ENCODE measurements around the gene P4HB.
A peak's percentile ranks its signal among the peaks of the same experiment; 100 is the strongest.

Gene P4HB

DNA sequence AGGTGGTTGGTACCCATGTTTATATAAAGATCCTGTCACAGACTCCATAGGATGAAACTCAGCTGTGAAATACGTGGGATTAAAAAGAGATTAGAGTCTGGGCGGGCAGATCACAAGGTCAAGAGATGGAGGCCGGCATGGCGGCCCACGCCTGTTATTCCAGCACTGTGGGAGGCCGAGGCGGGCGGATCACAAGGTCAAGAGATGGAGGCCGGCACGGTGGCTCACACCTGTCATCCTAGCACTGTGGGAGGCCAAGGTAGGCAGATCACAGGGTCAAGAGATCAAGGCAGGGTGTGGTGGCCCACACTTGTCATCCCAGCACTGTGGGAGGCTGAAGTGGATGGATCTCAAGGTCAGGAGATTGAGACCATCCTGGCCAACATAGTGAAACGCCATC, 35.1 kb upstream of the P4HB start:
- no peak for DNase-seq

DNA sequence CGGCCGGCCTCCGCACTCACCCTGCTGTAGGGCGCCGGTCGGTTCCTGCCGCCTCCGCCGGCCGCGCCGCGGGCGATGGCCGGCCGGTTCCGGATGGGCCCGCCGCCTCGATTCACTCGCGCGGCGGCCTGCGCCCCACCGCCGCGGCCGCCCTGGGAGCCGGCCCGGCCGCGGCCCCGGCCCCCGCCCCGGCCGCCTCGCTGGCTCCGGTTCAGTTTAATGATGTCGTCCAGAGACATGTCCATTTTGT, 30.9 kb upstream of the P4HB start:
- DNase-seq, result no peak

DNA sequence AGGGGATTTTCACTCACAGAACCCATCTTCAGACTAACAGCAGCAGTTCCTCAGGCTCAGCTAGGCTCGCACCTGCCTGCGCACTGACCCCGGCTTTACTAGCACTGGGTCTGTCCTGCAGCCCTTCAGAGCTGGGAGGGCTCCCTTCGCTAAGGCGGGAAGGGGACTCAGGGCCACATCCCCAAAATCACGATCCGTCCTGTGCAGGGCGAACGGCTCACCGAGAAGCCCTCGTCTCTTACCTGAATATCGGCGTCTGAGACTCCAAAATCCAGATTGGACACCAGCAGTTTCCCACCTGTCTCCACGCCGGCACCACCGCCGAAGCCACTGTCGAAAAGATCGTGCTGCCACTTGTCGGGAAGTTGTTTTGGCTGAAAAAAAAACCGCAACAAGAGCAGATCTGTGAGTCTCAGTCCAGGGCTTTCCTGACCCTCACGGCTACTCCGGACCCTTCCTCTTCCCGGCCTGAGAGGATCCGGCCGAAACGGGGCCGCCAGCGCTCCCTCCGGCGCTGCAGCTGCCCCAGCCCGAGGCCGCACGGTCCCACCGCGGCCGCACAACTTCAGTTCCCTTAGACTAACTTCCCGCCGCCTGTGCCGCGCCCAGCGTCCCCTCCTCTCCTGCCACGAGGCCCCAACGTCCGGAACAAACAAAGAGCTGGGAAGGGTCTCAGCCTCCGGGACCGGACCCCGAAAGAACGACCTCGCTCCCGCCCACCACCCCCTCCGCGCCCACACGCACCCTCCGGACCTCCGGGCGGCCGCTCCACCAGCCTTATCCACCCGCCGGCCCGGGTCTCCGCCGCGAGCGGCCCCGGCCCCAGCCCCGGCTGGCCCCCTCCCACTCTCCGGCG, 30.3 kb upstream of the P4HB start:
- no peak for DNase-seq

DNA sequence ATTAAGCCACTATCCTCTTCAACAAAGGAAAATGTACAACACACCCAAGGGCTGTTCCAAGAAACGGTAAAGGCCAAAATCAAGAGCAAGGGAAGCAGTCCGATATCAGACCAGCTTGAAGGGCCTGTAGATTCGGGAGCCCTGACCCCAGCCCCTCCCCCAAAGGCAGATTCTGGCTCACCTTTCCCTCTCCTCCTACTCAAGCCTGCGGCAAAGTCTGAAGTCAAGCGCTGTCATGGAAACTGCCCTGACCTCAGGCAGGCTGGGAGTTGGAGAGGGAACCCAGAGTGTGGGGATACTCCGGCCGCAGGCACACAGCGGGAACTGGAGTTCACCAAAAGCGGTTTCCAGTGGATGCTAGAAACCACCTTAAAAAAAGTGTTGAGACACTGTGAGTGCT, 29.3 kb upstream of the P4HB start:
- DNase-seq, result no peak

DNA sequence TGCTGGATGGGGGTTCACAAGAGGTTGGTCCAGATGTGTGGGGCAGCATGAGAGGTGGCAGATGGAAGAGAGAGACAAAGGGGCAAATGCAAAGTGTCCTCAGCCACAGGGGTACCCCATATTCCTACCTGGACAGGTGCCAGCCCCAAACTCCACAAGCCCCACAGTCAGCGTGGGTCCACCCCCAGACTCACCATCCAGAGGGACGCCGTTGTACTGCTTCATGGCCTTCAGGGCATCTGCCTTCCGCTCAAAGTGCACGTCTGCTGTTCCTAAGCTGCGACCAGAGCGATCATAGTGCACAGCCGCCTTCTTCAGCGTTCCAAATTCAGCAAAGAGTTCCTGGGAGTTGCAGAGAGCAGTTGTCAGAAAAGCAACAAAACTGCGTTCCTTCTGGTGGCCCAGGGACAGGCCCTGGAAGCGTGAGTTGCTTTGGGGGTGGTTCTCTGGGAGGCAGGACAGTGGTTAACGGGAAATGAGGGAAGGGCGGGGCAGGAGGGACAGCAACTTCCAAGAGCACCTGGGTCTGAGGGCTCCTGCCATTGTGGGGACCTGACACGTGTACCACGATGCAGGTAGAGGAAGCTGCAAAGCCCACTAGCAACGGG, 28.8 kb upstream of the P4HB start:
- DNase-seq, result no peak

DNA sequence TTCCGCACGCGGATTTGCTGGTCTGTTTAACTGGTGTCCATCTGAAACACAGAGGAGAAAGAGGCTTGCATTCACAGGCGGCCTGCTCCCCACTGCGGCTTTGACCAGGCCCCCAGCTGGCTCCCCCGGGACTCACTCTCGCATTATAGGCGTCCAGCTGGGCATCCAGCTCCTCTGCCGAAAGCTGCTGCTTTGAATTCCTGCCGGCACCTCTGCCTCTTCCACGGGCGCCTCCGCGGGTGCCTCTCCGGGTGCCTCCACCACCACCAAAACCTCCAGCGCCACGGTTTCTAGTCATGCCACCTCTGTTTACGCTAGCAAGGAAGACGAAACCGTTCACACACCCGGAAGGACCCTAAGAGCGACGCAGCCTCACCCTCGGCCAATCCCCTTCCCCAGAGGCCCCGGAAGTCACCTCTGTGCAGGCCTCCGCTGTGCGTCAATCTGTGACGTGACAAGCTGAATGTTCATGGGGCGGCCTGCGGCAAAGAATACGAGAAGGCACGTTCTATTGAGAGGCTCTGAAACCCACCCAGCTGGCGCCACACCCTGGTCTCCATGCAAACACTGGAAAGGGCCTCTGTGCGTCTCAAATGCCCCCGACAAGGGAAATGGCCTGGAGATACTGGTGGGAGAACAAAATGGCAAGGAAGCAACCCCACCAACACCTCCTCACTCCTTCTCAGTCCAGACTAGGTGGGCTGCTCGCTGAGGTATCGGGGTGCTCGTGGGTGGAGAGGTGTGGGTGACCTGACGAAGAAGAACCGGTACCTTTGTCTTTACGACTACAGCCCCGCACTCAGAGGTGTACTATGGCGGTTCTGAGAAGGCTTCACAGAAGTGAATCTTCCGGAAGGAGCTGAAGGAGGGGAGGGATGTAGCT, 28.0 kb upstream of the P4HB start:
- DNase-seq, result no peak

DNA sequence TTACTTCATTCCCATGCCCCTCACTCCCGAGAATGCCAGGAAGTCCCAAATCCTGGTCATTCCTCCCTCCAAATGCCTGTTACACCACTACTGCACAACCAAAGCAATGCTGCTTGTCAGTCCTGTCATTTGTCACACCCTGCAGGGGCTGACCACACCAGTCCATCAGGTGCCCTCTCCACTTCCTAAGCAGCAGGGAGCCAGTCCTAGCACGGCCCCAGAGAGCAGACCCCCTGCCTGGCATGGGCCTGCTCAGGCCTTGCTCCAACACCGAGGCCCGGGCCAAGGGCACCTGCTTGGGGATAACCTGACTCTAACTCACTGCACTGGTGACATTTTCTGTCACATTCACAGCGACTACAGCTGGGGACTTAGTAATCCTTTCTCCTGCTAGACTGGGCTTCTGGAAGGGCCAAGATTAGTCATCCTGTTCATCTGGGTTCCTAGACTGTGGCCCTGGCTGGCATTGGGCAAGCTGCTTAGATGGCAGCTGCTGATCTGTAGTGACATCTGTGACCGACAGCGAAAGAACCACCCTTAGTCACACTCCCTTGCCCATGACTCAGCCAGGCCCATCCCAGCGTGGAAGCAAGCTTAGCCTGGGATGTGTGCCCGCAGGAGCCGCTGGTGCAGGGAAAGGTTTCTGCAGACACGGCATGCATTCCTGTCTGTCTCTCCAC, 25.7 kb upstream of the P4HB start:
- no peak for DNase-seq

DNA sequence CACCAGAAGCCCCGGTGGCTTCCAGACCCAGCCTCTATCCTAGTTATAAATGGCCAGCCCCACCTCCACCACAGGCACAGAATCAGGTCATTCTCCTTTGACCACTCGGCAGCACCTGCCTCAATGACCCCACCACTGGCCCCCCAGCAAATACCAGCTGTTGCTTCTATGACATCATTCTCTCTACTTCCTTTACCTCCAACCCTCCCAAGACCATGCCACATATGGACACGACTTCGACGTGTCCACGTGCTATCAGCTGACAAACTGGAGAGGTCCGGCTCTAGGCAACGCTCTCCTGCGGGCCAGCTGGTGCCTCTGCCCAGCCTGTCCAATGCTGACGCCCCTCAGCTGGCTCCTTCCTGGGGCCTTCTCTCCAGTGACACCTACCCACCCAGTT, 25.1 kb upstream of the P4HB start:
- no peak for DNase-seq

DNA sequence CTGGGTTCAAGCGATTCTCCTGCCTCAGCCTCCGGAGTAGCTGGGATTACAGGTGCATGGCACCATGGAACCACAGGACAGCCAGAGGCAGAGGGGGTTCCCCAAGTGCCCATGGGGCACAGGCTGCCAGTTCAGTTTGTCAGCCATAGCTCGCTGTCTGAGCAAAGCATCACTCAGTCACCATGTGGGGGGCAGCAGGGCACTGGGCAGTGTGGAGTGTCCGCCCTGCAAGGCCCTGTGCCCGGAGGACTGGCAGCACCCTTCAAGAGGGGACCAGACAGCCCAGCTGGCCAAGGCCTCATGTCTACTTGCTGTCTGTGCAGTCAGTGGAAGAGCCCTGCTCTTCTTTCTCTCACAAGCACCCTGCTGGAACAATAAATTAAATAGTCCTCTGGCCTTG, 24.6 kb upstream of the P4HB start:
- no peak for DNase-seq

DNA sequence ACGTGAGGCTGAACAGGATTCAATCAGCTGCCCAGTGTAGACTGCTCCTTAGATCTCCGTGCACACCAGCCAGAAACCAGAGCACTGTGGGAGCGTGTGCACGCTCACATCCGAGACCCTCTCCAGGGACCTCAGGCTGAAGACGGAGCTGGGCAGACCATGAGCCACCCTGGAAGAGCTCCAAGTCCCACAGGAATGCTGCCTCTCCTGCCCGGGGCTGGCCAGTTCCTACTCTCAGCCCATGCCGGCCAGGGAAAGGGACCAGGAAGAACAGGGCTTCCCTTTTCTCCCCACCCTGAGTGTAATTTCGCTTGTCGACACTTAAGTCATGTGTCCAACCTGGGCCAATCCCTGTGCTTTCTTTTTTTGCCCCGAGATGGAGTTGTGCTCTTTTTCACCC, 24.2 kb upstream of the P4HB start:
- no peak for DNase-seq

DNA sequence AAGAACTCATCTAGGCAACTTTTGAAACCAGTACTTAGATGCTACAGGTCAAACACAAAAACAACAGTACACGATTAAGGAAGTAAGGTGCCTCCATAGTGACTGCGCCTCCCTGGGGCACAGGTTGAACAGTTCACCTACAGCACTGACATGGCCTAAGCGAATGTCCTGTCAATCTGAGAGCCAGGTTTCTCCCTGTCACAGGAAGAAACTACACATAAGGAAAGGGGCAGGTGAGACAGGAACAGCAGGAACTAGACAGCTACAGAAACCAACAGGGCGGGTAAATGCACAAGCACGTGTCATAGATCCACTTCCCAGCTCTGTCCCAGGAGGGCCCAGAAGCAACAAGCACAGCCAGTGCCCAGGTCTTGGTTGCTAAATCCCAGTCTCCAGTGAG, 18.8 kb upstream of the P4HB start:
- DNase-seq, result no peak

DNA sequence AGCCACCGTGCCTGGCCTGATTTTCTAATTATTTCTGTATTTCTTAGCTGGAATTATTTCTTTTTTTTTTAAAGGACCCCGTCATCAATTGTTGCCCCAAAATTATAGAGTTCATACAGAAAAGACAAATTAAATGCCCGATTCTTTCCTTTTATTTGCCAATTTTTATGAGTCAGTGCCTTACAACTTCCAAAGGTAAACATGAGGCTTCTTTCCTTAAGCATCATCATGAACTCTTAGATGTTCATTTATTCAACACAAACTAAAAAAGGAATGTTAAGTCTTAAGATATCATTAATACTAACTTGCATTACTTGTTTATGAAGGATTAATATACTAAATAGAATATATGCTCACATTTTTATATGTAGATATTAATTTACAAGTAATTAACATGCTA, 18.0 kb upstream of the P4HB start:
- no peak for DNase-seq

DNA sequence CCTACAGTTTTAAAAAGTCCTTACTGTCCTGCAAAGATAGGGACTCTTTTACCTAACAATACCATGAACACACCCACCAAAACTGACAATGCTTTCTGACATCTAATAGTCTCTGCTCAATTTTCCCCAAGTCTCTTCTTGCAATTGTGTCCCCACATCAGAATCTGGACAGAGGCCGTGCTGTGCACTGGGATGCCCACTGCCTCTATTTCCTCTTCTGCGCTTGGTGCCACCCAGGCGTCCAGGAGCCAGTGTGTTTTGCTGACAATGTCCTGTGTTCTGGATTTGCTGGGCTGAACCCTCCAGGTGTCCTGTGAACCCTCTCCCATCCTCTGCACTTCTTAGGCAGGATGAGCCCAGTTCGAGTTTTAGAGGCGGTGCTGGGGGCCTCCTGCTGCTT, 17.2 kb upstream of the P4HB start:
- no peak for DNase-seq

DNA sequence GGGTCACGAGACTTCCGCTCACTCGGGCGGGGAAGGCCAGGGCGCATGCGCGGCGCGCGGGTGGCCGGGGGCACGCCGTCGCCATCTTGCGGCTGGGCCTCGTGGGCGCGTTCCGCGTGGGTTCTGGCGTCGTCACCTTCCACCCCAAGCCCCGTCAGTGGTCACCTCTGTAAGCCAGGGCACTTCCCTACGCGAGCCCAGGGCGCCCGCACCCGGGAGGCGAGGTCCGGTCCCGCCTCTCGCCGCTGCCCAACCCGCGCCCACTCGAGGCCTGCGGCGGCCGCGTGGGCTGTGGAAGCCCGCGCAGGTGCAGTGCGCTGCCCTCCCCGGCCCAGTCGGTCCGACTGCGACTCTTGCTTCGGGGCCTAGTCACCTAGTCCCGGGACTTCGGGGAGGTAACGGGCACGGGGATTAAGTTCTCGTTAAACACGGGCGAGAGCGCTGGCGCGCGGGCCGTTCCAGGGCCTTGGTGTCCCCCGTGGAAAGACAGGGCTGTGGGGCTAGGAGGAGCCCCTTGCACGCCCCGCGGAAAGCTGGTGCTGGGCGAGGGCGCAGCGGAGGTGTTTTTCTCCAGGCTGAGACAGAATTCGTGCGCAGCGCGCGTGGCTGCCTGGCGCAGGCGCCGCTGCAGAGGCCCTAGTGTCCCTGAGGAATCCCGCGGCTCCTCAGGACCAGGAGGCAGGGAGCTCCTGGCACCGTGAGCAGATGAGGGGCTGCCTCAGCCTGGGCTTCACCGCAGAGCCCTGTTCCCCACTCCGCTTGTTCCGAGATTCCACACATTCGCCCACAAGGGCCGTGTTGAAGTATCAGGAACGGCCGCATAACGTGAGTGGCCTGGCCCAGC, 11.3 kb upstream of the P4HB start:
- DNase-seq, result peak; percentile 81

DNA sequence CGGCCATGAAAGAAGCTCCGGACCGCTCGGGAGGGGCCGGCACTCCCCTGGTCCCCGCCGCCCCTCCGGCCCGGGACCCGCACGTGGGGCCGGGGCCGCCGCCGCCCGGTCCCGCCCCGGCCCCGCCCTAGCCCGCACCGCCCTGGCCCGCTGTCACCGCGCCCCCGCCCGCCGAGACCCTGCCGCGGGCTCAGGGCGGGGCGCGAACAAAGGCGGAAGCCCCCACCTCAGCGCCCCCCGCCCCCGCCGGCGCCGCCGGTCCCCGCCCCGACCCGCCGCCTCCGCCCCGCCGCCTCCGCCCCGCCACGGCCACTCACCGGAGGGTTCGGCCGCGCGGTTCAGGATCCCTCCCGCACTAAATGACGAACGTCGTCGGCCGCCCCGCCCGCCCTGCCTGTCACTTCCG, 10.6 kb upstream of the P4HB start, which contains the start of gene ARHGDIA:
Gene ARHGDIA (minus strand): TSS at position 357 of the 406 bp plus-strand sequence. CDS start 1,407 bp downstream, outside the sequence.
- no peak for DNase-seq

DNA sequence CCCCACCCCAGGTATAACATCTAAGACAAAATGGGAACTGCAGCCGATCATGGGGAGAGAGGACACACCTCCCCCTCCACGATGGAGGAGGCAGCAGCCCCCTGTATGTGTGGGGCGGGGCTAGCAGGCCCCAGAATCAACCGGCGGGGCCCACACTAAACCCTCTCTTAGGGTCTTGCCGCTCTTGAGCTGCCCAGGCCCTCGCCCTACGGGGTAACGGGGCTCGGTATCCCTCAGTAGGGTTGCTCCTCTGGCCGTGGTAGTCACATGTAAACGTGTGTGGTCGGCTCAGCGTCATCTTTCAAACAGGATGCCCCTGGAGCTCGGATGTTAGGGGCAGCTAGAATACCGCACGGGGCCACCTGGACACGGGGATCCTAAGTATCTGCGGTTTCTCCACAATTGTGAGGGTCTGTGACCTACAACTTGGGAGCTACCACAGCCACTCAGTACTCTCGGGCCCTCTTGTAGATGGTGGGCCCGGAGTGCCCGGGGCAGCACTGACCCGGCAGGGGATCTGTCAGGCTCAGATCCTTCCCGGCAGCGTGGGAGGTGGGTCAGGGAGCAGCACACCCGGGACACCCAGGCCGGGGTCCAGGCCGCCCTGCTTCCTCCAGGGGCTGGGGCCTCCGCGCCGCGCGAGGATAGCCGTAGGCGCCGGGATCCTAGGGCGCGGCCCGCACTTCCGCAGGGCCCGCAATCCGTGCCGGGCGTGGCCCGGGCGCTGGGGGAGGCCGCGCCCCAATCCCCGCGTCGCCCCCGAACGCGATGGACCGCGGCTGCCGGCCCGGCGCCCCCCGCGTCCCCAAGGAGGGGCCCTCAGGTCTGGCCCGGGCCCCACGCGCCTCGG, 10.0 kb upstream of the P4HB start:
- peak; percentile 28 for DNase-seq

DNA sequence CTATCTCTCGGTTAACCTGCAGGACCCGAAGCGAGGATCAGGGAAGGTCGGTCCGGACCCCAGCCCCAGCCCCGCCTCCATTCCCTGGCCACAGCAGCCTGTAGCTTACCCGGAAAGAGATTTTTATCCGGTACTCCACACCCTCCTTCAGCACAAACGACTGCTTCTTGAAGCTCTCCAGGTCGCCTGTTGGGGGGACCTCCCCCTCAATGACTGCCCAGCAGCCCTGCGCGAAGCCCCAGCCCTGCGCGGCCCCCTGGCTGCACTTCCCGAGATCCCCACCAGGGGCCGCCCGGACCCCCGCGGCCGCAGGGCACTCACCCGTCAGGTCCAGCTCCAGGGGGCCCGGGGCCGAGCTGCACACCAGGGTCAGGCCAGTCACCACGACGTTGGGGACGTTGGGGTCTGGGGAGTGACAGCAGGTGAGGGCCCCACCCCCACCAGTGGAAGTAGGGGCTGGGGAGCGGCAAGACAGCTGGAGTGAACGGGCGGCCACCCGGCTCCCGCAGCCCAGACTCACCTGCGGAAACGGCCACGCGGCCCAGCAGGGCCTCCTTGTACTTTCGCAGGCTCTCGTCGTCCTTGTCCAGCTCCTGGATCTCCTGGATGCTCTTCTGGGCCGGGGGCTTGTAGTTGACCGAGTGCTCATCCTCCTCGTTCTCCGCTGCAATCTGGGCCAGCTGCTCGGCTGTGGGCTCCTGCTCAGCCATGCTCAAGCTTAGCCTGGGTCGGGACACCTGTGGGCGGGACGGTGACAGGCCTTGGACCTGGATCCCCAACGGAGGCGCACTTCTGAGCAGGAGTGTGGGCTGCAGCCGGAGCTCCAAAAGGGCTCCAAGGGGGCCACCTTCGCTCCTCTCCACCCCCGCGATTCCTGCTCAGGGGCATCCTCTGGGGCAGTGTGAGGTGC, 9.1 kb upstream of the P4HB start:
- DNase-seq, result no peak

DNA sequence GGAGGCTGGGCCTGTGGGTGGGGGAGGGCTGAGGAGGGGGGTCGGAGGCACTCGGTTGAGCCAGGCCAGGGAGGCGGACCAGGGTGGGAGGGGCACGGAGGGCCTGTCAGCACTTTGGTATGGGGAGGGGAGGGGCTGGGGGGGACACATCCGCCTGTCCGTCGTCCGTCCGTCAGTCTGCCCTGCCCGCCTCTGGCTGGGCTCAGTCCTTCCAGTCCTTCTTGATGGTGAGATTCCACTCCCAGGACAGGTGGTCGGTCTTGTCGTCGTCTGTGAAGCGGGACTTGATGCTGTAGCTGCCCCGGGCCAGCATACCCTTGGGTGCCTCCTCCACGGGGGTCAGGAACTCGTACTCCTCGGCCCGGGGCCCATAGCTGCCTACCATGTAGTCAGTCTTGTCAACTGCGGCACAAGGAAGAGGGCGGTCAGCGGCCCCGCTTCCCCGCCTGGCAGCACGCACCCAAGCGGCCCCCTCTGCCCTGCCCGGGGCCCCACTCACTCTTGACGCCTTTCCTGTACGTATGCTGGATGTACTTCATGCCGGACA, 8.4 kb upstream of the P4HB start:
- no peak for DNase-seq

DNA sequence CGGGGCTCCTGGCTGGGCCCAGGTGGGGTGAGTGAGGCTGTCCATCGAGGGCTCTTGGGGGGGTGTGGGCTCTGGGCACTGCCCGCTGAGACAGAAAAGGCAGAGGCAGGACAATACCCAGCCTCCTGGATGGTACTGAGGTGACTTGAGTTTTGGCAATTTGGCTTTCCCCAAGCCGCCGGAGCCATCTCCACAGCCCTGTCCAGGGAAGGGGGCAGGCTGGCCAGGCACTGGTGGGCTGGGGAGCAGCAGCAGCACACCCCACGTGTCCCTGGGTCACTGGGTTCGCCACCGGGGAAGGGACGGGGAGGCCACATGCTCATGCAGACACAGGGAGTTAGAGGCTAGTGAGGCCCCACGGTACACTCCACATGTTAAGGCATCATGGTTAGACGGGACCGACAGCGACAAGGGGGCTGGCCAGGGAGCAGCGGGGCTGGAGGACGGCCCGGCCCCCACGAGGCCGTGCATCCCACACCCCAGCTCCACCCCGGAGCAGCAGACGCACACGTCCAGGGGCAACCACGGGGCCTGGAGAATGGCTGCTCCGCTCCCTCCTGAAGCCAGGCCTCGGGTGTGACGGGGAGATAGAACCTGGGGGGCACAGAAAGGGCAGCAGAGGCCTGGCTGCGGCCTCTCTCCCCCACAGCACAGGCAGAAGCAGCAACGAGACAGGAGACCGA, 7.8 kb upstream of the P4HB start:
- DNase-seq, result no peak

All from NCI-H2227 treated with DMSO at 0.1 percent for 48 hours (cell line).